IMR-90 (cell line): Measurements from ENCODE around the gene MAP3K9.

Experiments
- CEBPB ChIP-seq: IDR thresholded peaks from 2 replicates; pipeline ENCODE4 v1.6.1; 2012; ENCODE audit warnings: low read depth, low read length, improper control_type of control experiment
- MXI1 ChIP-seq: IDR thresholded peaks from 2 replicates; pipeline ENCODE4 v1.6.1; 2012; ENCODE audit warnings: low read depth, mild to moderate bottlenecking, low read length, moderate library complexity, borderline replicate concordance
- POLR2A ChIP-seq: IDR thresholded peaks from 2 replicates; pipeline ENCODE4 v1.6.1; 2012; ENCODE audit warnings: mild to moderate bottlenecking, low read depth, low read length
- RCOR1 ChIP-seq: IDR thresholded peaks from 2 replicates; pipeline ENCODE4 v1.6.1; 2012; ENCODE audit warnings: mild to moderate bottlenecking, low read length, improper control_type of control experiment; ENCODE audit not compliant: insufficient replicate concordance
- TF ChIP-seq, protein P1 (sequence below): conservative IDR thresholded peaks from 2 replicates; pipeline ENCODE4 v1.5.1; 2012; ENCODE audit warnings: mild to moderate bottlenecking, low read depth, low read length, improper control_type of control experiment
- TF ChIP-seq, protein P2 (sequence below): fragments of 150-350 bp; IDR thresholded peaks from 2 replicates; pipeline ENCODE4 v1.6.1; 2016; ENCODE audit warnings: low read depth, mild to moderate bottlenecking, low read length, moderate library complexity, borderline replicate concordance

DNA sequence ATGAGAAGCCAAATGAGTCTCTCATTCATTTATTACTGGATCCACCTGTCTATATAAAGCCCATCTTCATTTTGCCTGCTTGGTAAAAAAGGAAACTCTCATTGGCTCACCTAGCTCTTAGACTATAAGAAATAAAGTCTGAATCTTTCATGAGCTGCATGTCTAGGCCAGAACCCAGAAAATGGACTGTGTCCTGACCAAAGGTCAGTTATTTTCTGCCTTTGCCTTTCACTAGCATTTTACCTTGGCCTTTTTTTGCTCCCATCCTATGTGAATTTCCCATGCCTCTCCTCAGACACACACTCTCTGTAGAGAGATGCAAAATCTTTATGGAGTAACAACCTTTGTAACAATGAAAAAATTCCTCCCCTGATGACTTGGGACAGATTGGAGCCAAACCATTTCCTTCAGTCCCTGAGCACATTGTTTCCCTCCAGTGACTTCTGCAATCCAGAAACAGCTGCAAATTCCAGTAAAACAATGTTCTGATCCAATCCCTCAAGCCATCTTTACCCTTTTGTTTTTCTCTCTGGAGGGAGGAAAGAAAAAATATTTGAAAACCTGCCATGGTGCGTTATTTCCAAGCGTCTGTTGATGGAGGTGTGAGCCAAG lies 33.6 kb upstream of the MAP3K9 start:
- TF ChIP-seq POLR2A = no peak
- no peak for TF ChIP-seq MXI1
- TF ChIP-seq CEBPB = no peak
- TF ChIP-seq, protein P1, sequence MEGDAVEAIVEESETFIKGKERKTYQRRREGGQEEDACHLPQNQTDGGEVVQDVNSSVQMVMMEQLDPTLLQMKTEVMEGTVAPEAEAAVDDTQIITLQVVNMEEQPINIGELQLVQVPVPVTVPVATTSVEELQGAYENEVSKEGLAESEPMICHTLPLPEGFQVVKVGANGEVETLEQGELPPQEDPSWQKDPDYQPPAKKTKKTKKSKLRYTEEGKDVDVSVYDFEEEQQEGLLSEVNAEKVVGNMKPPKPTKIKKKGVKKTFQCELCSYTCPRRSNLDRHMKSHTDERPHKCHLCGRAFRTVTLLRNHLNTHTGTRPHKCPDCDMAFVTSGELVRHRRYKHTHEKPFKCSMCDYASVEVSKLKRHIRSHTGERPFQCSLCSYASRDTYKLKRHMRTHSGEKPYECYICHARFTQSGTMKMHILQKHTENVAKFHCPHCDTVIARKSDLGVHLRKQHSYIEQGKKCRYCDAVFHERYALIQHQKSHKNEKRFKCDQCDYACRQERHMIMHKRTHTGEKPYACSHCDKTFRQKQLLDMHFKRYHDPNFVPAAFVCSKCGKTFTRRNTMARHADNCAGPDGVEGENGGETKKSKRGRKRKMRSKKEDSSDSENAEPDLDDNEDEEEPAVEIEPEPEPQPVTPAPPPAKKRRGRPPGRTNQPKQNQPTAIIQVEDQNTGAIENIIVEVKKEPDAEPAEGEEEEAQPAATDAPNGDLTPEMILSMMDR = no peak
- TF ChIP-seq RCOR1 = no peak
- TF ChIP-seq, protein P2, sequence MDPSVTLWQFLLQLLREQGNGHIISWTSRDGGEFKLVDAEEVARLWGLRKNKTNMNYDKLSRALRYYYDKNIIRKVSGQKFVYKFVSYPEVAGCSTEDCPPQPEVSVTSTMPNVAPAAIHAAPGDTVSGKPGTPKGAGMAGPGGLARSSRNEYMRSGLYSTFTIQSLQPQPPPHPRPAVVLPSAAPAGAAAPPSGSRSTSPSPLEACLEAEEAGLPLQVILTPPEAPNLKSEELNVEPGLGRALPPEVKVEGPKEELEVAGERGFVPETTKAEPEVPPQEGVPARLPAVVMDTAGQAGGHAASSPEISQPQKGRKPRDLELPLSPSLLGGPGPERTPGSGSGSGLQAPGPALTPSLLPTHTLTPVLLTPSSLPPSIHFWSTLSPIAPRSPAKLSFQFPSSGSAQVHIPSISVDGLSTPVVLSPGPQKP = no peak
